ENCODE measurements around the gene HEMGN. TPM values are rescaled to one million over a fixed set of nuclear protein-coding genes. Genes with fewer than 3 reads are reported as not detected.
A peak's percentile ranks its signal among the peaks of the same experiment; 100 is the strongest.

Gene HEMGN
- total and polyA plus RNA-seq, 2 of the 13 experiments (the other 11 are each of a cell fraction or from before 2014, with no cell fraction given), result not detected

DNA sequence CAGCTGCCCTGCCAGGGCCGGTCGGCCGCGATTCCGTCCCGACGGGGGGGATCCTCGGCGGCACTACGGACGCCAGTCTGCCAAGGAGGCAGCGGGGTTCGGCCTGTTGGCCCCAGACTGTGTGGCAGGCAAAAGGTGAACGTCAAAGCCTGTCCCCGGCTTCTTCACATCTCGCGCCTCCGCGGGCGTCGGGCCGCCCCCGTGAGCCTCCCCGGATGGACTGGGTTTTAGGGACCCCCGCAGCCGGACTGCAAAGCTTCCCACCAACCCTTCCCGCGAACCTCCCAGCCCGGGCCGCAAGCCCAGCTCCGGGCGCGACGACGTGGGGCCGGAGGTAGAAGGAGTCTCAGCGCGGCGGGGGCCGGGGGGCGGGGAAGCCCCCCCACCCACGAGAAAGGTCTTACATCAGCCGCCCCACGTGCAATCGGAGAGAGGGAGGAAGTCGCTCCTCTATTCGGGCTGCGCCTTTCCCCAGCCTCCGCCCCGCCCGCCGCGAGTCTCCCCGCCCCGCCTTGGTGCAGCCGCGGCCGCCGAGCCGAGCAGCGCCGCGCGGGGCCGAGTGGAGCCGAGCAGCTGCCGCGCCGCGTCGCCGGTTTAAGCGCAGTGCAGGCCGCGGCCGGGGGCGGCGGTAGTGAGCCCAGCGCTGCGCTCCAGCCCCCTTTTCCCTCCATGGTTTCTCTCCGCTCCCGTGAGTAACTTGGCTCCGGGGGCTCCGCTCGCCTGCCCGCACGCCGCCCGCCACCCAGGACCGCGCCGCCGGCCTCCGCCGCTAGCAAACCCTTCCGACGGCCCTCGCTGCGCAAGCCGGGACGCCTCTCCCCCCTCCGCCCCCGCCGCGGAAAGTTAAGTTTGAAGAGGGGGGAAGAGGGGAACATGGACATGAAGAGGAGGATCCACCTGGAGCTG lies 45.0 kb upstream of the HEMGN start, which contains the start of gene ANP32B (continued):
- TF ChIP-seq KAT7 (CRISPR knock-in tag; IDR thresholded peaks at IDR 0.05; ENCODE audit: borderline replicate concordance), result peak; percentile 76; the same call in 1 of the 2 replicates
- TF ChIP-seq ZFY (CRISPR knock-in tag; IDR thresholded peaks at IDR 0.05), result peak; percentile 73
- TF ChIP-seq ZNF691 (CRISPR knock-in tag; IDR thresholded peaks at IDR 0.05; ENCODE audit: borderline replicate concordance, low read depth), result no peak; the same call in 1 of the 2 replicates
- no peak for TF ChIP-seq ZNF18 (CRISPR knock-in tag; IDR thresholded peaks at IDR 0.05; ENCODE audit: insufficient replicate concordance)
- peak; percentile 57; the same call in 1 of the 2 replicates for TF ChIP-seq CSRNP1 (CRISPR knock-in tag; IDR thresholded peaks at IDR 0.05)
- TF ChIP-seq YEATS4 (CRISPR knock-in tag; IDR thresholded peaks at IDR 0.05; ENCODE audit: borderline replicate concordance), result peak; percentile 88
- TF ChIP-seq, protein P1, sequence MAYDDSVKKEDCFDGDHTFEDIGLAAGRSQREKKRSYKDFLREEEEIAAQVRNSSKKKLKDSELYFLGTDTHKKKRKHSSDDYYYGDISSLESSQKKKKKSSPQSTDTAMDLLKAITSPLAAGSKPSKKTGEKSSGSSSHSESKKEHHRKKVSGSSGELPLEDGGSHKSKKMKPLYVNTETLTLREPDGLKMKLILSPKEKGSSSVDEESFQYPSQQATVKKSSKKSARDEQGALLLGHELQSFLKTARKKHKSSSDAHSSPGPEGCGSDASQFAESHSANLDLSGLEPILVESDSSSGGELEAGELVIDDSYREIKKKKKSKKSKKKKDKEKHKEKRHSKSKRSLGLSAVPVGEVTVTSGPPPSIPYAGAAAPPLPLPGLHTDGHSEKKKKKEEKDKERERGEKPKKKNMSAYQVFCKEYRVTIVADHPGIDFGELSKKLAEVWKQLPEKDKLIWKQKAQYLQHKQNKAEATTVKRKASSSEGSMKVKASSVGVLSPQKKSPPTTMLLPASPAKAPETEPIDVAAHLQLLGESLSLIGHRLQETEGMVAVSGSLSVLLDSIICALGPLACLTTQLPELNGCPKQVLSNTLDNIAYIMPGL (CRISPR knock-in tag; IDR thresholded peaks at IDR 0.05; ENCODE audit: borderline replicate concordance in 1 of 2, low read depth in 1 of 2), result peak; percentile 89 to 93
- peak; percentile 68 for TF ChIP-seq HDAC1 (CRISPR knock-in tag; IDR thresholded peaks at IDR 0.05)
- TF ChIP-seq ZNF703 (CRISPR knock-in tag; IDR thresholded peaks at IDR 0.05; ENCODE audit: borderline replicate concordance), result peak; percentile 65; the same call in 1 of the 2 replicates
- TF ChIP-seq SMAD1 (CRISPR knock-in tag; IDR thresholded peaks at IDR 0.05; ENCODE audit: borderline replicate concordance, low read depth), result peak; percentile 66; the same call in 1 of the 2 replicates
- 0 out of 2 replicates have a peak, but pooled peaks have one; percentile 21 for TF ChIP-seq SIN3B (IDR thresholded peaks at IDR 0.05; ENCODE audit: low read length)
- peak; percentile 84; the same call in 1 of the 2 replicates for TF ChIP-seq GABPB1 (CRISPR knock-in tag; IDR thresholded peaks at IDR 0.05)
- TF ChIP-seq KDM3A (CRISPR knock-in tag; IDR thresholded peaks at IDR 0.05; ENCODE audit: low read depth), result peak; percentile 56; the same call in 1 of the 2 replicates
- peak; percentile 10; the same call in 1 of the 2 replicates for TF ChIP-seq EEA1 (CRISPR knock-in tag; IDR thresholded peaks at IDR 0.05; ENCODE audit: borderline replicate concordance)
- 0 out of 2 replicates have a peak, but pooled peaks have one; percentile 20 for TF ChIP-seq ATF3 (CRISPR knock-in tag; IDR thresholded peaks at IDR 0.05)
- 0 out of 2 replicates have a peak, but pooled peaks have one; percentile 43 for TF ChIP-seq ZNF451 (CRISPR knock-in tag; IDR thresholded peaks at IDR 0.05)
- TF ChIP-seq ARID2 (CRISPR knock-in tag; IDR thresholded peaks at IDR 0.05; ENCODE audit: borderline replicate concordance), result peak; percentile 78; the same call in 1 of the 2 replicates
